Measurements from ENCODE around the gene TTLL10.

DNA sequence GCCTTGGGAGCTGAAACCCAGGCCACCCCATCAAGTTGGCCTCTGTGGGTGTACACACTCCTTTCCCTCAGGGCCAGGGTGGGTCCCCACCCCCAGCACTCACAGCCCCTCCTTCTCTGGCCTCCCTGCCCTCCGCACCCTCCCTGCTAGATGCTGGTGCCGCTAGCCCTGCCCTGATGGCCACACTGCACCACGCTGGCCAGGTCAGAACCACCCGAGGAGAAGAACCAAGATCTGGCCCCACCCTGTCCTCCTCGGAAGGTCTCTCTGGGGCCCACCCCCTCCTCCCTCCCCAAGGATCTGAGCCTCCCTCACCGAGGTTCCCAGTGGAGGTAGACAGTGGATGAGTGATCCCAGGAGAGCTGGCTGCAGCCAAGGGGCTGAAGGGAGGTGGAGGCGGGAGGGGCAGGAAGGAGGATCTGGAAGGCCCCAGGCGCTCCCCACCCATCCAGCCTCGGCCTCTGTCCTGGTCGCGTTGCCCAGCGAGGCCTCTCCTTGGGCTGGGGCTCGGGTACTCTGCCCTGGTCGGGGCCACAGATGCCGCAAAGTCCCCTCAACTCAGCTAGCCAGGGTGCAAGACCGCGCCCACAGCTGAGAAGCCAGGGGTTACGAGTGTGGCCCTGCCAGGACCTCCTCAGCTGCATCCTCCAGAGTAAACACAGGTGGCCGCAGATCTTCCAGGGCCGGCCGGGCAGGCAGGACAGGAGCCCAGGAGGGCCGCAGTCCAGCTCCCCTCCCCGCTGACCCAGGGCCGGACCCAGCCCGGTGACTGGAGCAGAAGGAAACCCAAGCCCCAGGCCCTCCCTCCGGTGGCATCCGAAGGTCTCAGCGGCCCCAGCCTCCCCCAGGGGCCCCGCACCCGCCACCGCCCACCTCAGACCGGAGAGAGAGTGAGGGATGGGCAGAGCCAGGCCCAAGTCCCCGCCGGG lies 63.5 kb downstream of the TTLL10 start:
- TF ChIP-seq EP300 (IDR thresholded peaks at IDR 0.05) (no peak), CTCF (IDR thresholded peaks at IDR 0.05) (no peak), POLR2A (IDR thresholded peaks at IDR 0.05) (no peak)

Measured in tibial nerve (tissue), 4 donors.